GM19372 (cell line): ENCODE data around the gene PCDHGB6.
"Not testable (repeated sequence)": the region's sequence is repeated elsewhere in the genome, so short reads cannot be mapped to it uniquely, and the experiment has no call there.

ENCODE experiments used
- ATAC-seq: cut with Tn5 transposase; IDR thresholded peaks from one replicate; pipeline ENCODE4 v1.9.1; 2021; ENCODE audit warnings: mild to moderate bottlenecking, low read depth, moderate library complexity; ENCODE audit not compliant: unreplicated experiment

PCDHGB6 gene

DNA sequence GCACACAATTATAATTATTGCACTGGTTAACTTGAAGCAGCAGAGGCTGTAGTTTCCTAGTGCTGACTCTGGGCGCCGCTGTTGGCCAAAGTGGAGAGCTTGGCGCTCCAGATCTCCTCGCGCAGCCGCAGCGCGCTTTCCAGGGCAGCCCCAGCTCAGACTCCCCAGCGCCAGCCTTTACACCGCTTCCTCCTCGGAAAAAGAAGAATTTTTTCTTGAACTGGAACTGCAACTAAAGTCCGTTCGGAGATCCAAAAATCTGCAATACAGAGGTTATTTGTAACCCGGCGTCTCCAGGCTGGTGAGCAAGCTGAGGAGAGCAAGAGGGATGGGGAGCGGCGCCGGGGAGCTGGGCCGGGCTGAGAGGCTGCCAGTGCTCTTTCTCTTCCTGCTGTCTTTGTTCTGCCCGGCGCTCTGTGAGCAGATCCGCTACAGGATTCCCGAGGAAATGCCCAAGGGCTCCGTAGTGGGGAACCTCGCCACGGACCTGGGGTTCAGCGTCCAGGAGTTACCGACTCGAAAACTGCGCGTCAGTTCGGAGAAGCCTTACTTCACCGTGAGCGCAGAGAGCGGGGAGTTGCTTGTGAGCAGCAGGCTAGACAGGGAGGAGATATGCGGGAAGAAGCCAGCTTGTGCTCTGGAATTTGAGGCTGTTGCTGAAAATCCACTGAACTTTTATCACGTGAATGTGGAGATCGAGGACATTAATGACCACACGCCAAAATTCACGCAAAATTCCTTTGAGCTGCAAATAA is 20.1 kb upstream of the PCDHGB6 start, which contains the start of gene PCDHGB4:
Gene PCDHGB4 (plus strand): TSS at position 142 of the 755 bp plus-strand sequence. CDS start 187 bp downstream, at position 329.
- ATAC-seq, result not testable (repeated sequence)

- ATAC-seq, result no peak
These were observed 19.2 kb upstream of the PCDHGB6 start for GRCh38 chr5:141388661-141389060.

DNA sequence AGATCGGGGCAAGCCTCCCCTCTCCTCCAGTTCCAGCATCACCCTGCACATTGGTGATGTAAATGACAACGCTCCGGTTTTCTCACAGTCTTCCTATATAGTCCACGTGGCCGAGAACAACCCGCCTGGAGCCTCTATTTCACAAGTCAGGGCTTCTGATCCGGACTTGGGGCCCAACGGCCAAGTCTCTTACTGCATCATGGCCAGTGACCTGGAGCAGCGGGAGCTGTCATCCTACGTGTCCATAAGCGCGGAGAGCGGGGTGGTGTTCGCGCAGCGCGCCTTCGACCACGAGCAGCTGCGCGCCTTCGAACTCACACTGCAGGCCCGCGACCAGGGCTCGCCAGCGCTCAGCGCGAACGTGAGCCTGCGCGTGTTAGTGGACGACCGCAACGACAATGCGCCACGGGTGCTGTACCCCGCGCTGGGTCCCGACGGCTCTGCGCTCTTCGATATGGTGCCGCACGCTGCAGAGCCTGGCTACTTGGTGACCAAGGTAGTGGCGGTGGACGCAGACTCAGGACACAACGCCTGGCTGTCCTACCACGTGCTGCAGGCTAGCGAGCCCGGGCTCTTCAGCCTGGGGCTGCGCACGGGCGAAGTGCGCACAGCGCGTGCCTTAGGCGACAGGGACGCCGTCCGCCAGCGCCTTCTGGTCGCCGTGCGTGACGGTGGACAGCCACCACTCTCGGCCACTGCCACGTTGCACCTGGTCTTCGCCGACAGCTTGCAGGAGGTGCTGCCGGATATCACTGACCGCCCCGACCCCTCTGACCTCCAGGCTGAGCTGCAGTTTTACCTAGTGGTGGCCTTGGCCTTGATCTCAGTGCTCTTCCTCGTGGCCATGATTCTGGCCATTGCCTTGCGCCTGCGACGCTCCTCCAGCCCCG is 18.4 kb upstream of the PCDHGB6 start:
- ATAC-seq, result no peak

DNA sequence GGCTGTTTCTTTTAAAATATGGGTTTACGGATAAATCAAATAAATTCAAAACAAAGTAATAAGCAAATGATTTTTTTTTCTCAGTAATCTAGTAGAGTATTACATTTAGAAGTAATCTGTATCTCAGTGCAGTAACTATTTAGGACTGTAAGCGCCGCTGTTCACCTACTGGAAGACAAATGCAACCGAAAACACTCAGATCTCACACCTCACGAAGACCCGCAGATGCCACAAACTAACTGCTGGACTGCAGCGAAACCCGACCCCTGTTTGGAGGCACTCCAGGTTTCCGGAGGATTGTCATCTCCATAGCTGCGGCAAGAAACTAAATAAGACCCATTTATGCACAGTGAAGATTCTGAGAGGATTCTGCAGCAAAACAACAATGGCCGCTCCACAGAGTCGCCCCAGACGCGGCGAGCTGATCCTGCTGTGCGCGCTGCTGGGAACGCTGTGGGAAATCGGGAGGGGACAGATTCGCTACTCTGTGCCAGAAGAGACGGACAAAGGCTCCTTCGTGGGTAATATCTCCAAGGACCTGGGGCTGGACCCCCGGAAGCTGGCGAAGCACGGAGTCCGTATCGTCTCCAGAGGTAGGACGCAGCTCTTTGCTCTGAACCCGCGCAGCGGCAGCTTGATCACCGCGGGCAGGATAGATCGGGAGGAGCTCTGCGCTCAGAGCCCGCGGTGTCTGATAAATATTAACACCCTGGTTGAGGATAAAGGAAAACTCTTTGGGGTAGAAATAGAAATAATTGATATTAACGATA is 15.2 kb upstream of the PCDHGB6 start, which contains the start of gene PCDHGA8:
Gene PCDHGA8 (plus strand): TSS at position 205 of the 770 bp plus-strand sequence. CDS start 181 bp downstream, at position 386.
- ATAC-seq, result no peak

GRCh38 chr5:141393267-141393666 is 14.6 kb upstream of the PCDHGB6 start:
- ATAC-seq, result no peak

GRCh38 chr5:141394401-141395187 is 13.2 kb upstream of the PCDHGB6 start:
- not testable (repeated sequence) for ATAC-seq

DNA sequence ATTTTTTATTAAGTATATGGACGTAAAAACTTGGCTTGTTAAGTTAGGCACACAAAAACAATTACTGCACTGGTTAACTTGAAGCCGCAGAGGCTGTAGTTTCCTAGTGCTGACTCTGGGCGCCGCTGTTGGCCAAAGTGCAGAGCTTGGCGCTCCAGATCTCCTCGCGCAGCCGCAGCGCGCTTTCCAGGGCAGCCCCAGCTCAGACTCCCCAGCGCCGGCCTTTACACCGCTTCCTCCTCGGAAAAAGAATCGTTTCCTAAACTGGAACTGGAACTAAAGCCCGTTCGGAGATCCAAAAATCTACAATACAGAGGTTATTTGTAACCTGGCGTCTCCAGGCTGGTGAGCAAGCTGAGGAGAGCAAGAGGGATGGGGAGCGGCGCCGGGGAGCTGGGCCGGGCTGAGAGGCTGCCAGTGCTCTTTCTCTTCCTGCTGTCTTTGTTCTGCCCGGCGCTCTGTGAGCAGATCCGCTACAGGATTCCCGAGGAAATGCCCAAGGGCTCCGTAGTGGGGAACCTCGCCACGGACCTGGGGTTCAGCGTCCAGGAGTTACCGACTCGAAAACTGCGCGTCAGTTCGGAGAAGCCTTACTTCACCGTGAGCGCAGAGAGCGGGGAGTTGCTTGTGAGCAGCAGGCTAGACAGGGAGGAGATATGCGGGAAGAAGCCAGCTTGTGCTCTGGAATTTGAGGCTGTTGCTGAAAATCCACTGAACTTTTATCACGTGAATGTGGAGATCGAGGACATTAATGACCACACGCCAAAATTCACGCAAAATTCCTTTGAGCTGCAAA is 9.9 kb upstream of the PCDHGB6 start, which contains the start of gene PCDHGB5:
Gene PCDHGB5 (plus strand): TSS at position 192 of the 796 bp plus-strand sequence. CDS start 181 bp downstream, at position 373.
- not testable (repeated sequence) for ATAC-seq

GRCh38 chr5:141398608-141399007 is 9.2 kb upstream of the PCDHGB6 start:
- ATAC-seq, result no peak

DNA sequence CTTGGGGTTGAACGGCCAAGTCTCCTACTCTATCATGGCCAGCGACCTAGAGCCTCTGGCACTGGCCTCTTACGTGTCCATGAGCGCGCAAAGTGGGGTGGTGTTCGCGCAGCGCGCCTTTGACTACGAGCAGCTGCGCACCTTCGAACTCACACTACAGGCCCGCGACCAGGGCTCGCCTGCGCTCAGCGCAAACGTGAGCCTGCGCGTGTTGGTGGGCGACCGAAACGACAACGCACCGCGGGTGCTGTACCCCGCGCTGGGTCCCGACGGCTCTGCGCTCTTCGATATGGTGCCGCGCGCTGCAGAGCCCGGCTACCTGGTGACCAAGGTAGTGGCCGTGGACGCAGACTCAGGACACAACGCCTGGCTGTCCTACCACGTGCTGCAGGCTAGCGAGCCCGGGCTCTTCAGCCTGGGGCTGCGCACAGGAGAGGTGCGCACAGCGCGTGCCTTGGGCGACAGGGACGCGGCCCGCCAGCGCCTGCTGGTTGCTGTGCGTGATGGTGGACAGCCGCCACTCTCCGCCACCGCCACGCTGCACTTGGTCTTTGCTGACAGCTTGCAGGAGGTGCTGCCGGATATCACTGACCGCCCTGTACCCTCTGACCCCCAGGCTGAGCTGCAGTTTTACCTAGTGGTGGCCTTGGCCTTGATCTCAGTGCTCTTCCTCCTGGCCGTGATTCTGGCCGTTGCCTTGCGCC is 8.1 kb upstream of the PCDHGB6 start:
- no peak for ATAC-seq

DNA sequence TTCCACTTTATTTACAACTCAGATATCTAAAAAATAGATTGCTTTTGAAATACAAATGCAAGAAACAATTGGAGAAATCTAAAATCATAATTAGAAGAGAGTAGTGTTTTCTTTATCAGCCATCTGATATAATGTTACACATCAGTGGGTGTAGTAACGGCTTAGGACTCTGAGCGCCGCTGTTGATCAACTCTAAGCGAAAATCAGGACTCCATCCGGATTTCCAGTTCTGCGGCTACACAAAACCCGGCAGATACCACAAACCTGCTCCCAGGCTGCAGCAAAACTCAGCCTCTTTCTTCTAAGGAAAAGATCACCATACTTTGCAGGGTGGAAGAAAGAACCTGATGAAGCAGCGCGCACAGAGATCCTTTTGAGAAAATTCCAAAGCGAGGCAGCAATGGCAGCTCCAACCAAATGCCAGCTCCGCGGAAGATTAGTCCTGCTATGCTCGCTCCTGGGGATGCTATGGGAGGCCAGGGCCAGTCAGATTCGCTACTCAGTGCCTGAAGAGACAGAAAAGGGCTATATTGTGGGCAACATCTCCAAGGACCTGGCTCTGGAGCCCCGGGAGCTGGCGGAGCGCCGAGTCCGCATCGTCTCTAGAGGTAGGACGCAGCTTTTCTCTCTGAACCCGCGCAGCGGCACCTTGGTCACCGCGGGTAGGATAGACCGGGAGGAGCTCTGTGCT is 5.1 kb upstream of the PCDHGB6 start, which contains the start of gene PCDHGA9:
Gene PCDHGA9 (plus strand): TSS at position 226 of the 691 bp plus-strand sequence. CDS start 175 bp downstream, at position 401.
- no peak for ATAC-seq

DNA sequence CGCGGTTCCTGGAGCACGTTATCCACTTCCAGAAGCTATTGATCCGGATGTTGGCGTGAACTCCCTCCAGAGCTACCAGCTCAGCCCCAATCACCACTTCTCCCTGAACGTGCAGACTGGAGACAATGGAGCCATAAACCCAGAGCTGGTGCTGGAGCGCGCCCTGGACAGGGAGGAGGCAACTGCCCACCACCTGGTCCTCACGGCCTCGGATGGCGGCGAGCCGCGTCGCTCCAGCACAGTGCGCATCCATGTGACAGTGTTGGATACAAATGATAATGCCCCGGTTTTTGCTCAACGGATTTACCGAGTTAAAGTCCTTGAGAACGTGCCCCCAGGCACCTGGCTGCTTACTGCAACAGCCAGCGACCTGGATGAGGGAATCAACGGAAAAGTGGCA is 4.4 kb upstream of the PCDHGB6 start:
- no peak for ATAC-seq

DNA sequence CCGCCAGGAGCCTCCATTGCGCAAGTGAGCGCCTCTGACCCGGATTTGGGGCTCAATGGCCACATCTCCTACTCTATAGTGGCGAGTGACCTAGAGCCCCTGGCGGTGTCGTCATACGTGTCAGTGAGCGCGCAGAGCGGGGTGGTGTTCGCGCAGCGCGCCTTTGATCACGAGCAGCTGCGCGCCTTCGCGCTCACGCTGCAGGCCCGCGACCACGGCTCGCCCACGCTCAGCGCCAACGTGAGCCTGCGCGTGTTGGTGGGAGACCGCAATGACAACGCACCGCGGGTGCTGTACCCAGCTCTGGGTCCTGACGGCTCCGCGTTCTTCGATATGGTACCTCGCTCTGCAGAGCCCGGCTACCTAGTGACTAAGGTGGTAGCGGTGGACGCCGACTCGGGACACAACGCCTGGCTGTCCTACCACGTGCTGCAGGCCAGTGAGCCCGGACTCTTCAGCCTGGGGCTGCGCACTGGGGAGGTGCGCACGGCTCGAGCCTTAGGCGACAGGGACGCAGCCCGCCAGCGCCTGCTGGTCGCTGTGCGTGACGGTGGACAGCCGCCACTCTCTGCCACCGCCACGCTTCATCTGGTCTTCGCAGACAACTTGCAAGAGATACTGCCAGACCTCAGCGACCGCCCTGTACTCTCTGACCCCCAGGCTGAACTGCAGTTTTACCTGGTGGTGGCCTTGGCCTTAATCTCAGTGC is 1.9 kb downstream of the PCDHGB6 start:
- no peak for ATAC-seq

DNA sequence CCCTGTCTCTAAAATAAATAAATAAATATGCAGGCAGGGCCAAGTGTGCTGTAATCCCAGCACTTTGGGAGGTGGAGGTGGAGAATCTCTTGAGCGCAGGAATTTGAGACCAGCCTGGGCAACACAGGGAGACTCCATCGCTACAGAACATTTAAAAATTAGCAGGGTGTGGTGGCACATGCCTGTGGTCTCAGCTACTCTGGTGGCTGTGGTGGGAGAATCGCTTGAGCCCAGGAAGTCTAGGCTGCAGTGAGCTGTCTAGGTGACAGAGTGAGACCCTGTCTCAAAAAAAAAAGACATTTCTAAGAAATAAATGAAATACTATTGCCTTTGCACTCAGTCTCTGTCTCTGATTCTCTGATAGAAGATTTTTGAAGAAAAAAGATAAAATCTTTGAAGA is 3.8 kb downstream of the PCDHGB6 start:
- no peak for ATAC-seq

- ATAC-seq, result peak; percentile 92
These were observed 5.2 kb downstream of the PCDHGB6 start, which contains the start of gene PCDHGA10 for GRCh38 chr5:141412854-141413539. Gene PCDHGA10, plus strand, starts transcription at chr5:141412987. Its CDS starts 189 bp downstream, at chr5:141413176.

- no peak for ATAC-seq
These were observed 5.8 kb downstream of the PCDHGB6 start for GRCh38 chr5:141413540-141414069.
